GM18861 (cell line): ENCODE results near the gene DACH1.
"Not testable (repeated sequence)": the region's sequence is repeated elsewhere in the genome, so short reads cannot be mapped to it uniquely, and the experiment has no call there.

ENCODE experiments used
- ATAC-seq: cut with Tn5 transposase; IDR thresholded peaks from one replicate; pipeline ENCODE4 v1.9.1; 2021; ENCODE audit not compliant: unreplicated experiment

The DACH1 gene

GRCh38 chr13:71867131-71867814 is at the start of gene DACH1:
Gene DACH1 (minus strand): TSS chr13:71867204.
- no peak for ATAC-seq

DNA sequence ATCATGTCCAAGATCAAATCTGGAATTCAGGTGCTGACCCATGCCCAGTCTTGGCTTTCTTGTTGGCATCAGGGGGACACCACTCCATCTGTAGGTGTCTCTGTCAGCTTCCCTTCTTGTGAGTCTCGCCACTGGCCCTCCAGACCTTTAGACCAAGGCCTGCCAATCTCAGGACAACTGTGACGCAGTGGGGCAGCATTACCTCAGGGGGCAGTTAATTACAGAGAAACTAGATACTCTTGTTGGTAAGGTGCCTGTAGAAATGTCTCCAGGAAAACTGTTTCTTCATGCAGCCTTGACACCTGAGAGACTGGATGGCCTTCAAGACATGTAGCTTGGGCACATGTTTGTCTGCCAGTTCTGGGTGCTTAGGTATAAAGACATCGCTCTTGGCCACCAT is 46.7 kb upstream of the DACH1 start:
- no peak for ATAC-seq

GRCh38 chr13:71912524-71912923 is 45.5 kb upstream of the DACH1 start:
- ATAC-seq = no peak

DNA sequence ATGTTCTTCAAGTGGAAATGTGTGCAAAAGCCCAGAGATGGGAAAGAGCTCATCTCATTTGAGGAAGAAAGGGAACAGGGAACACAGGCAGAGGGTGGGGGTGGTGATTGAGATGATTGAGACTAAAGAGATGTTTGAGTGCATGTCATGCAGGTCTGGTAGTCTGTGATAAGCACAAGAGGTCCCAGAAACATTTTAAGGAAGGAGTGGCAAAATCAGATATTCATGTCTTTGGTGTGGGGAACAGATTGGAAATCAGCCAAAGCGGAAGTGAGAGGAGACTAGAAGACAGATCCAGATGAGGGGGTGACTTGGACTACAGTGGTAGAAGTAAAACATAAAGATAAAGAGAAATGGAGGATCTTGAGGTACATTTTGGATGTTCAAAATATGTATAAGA is 39.4 kb upstream of the DACH1 start:
- no peak for ATAC-seq

- no peak for ATAC-seq
Measured at GRCh38 chr13:71902676-71903075, 35.7 kb upstream of the DACH1 start.

DNA sequence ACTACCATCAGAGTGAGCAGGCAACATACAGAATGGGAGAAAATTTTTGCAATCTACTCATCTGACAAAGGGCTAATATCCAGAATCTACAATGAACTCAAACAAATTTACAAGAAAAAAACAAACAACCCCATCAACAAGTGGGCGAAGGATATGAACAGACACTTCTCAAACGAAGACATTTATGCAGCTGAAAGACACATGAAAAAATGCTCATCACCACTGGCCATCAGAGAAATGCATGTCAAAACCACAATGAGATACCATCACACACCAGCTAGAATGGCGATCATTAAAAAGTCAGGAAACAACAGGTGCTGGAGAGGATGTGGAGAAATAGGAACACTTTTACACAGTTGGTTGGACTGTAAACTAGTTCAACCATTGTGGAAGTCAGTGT is 26.5 kb upstream of the DACH1 start:
- not testable (repeated sequence) for ATAC-seq

DNA sequence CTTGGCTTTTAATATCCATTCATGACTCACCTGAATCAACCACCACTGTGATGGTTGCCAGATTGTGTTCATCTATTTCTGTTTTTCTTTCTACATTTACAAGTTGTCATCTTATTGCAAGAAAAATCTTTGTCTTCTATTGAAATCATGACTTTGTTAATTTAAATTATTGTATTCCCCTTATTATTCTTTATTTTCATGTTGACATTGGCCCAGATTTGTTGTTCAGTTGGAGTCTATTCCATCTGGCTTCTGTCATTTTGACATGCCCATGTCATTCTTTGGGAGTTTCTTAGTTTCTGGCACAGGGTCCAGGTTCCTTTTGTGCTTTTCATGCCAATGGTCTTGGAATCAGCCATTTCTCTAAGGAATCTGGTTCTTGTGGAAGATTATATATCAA is 19.9 kb upstream of the DACH1 start:
- ATAC-seq = no peak

DNA sequence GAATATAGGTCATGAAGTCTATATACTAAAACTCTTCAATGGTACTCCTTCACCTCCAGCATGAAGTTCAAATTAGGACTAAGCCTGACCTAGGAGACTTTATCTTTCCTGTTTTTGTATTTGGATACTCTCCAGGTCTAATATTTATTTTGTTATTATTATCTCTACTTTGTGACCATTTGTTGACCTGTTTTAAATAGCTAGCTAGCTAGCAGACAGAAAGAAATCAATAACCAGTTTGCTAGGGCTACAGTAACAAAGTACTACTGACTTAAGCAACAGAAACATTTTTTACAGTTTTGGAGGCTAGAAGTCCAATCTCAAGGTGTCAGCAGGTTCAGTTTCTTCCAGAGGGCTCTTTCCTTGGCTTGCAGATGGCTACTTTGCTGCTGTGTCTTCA is 15.1 kb upstream of the DACH1 start:
- no peak for ATAC-seq

GRCh38 chr13:71880753-71881541 is 13.9 kb upstream of the DACH1 start:
- ATAC-seq = no peak

DNA sequence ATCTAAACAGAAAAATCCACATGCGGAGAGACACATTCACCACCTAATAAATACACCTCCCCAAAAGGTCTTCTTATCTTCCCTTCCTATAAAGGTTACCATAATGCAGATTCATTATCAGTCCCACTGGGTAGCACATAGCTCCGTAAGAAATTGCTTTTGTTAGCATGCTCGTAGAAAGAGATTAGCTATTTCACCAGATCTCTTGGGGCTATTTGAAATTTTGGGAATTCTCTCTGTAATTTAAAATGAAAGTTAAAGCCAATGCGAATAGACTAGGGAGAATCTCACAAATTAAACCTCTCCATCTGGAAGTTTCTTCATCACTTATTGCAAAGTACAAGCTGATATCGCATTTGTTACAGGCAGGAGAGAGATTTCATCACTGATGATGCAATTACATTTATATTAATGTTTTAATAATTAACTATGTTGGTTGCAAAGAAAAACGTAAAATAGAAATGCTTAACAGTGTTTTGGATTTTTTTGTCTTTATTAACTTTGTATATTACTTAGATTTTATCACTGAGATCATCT is 12.9 kb upstream of the DACH1 start:
- ATAC-seq = no peak

GRCh38 chr13:71879129-71879535 is 12.1 kb upstream of the DACH1 start:
- ATAC-seq = peak; percentile 96

- no peak for ATAC-seq
Measured at GRCh38 chr13:71877256-71877653, 10.3 kb upstream of the DACH1 start.

DNA sequence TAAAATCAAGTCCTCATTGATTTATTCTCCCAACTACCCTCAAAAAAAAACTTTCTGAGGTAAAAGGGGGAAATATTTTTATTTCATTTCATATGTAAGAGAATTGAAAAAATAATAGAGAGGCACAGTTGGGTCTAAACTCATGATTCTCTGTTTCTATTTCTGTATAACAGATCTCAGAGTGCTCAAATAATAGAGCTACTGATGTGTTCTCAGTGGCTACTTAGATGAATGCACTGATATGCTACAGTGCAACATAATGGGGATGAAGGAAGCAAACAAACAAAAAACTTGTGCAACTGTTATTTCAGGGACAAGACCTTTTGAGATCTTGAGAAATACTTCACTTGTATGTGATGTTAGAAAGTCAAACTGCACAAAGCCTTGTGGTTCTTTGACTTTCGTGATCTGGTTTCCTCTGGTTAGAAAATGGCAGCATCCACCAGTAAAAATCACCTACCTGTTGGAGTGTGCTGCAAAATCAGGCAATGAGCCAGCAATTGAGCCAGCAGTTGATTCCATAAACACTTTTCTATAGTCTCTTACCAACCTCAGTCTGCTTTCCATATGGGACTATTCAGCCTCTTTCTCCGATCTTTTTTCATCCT is 9.7 kb upstream of the DACH1 start:
- no peak for ATAC-seq

- ATAC-seq = no peak
Measured at GRCh38 chr13:71875823-71876222, 8.8 kb upstream of the DACH1 start.

DNA sequence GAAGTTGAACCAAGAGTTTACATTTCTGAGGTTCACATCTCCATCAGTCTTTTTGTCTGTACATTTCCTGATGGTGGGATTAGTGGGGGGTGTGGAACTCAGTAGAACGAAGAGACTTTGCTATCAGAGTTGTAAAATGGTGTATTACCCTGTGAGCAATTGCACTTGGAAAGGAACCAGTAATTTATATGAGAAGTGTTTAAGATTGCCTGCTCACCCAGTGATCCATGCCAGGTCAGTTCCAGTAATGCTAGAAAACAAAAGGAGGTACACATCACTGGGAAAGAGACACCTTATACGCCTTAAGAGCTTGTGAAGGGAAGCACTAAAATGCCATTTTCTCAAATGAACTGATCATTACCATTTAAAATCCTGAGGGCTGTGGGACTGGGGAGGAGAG is 7.5 kb upstream of the DACH1 start:
- no peak for ATAC-seq

DNA sequence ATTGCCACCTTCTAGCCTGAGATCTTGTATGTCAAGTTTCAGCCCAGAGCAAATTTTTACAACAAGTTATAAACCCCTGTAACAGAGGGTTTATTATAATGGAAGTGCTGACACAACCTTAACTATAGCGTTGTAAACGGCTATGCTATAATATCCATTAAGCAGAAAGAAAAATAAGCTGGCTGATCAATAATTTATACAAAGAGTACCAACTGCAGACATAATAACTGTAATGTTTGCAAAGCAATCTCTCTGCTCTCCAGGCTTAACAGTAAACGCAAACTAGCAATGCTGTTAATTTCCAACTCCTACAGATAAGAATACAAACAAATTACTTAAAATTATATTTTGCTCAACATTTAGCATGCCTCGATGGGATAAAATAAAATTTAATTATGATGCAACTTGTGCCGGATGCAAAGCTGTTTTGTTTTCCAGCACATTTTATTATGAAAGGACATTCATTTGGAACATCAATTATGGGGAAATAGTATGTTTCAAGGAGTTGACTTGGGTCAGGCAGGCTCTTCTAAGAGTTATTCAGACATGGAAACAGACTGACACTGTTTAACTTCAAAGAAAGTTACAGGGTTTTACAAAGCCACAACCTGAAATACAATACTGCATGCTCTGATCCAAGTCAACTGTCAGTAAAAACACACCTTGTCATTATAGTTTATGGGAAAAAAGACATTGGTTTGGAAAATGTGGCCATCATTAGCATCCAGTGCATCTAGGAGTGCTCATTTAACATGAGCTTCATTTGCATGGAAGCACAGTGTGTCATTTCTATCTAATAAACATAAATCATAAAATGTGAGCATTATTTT is 6.6 kb upstream of the DACH1 start:
- no peak for ATAC-seq

- ATAC-seq = no peak
Measured at GRCh38 chr13:71871844-71872243, 4.8 kb upstream of the DACH1 start.

GRCh38 chr13:71871176-71871754 is 4.3 kb upstream of the DACH1 start:
- ATAC-seq = no peak

- ATAC-seq = no peak
Measured at GRCh38 chr13:71870100-71870499, 3.1 kb upstream of the DACH1 start.

GRCh38 chr13:71869274-71869673 is 2.3 kb upstream of the DACH1 start:
- ATAC-seq = no peak
